Esophagus muscularis mucosa (tissue), 3 donors: ENCODE measurements around the gene GLE1.

ENCODE experiments used
- CTCF ChIP-seq, 3 experiments: fragments of 200-600 bp in 2 of 3; fragments of 450-650 bp in 1 of 3; sonication (generic) in 2 of 3; IDR thresholded peaks; one replicate each; pipeline ENCODE4 v1.5.1; 2017 to 2019; ENCODE audit warnings: antibody characterized with exemption in 3 of 3, mild to moderate bottlenecking in 2 of 3, moderate library complexity in 1 of 3
- POLR2A ChIP-seq: fragments of 450-650 bp; IDR thresholded peaks from one replicate; pipeline ENCODE4 v1.6.1; 2017; ENCODE audit warnings: antibody characterized with exemption, moderate library complexity, mild to moderate bottlenecking, low read depth

- TF ChIP-seq CTCF (IDR thresholded peaks at IDR 0.05) (no peak), POLR2A (no peak)
Measured at GRCh38 chr9:128526720-128527119, 22.2 kb downstream of the GLE1 start.
